IMR-90 (cell line): ENCODE results near the gene CCDC69. TPM values are rescaled to one million over a fixed set of nuclear protein-coding genes. Genes with fewer than 3 reads are reported as not detected.

ENCODE experiments used
- ELK1 ChIP-seq: fragments of 150-350 bp; IDR thresholded peaks from 2 replicates; pipeline ENCODE4 v1.6.1; 2016; ENCODE audit warnings: low read depth, mild to moderate bottlenecking, low read length, moderate library complexity, borderline replicate concordance
- FOS ChIP-seq: fragments of 150-350 bp; IDR thresholded peaks from 2 replicates; pipeline ENCODE4 v1.6.1; 2016; ENCODE audit warnings: low read depth, low read length
- MXI1 ChIP-seq: IDR thresholded peaks from 2 replicates; pipeline ENCODE4 v1.6.1; 2012; ENCODE audit warnings: low read depth, mild to moderate bottlenecking, low read length, moderate library complexity, borderline replicate concordance
- polyA plus RNA-seq, 3 experiments: library from polyadenylated mRNA; depleted of rRNA; stranded (reverse); fragments of >200 nt; gene quantifications; 2 replicates each; pipeline ENCODE4 v1.2.3, GENCODE V29; 2012; ENCODE audit warnings: low replicate concordance in 1 of 3
- total RNA-seq: library from RNA; depleted of rRNA; stranded (reverse); fragments of >200 nt; gene quantifications from 2 replicates; pipeline ENCODE4 v1.2.3, GENCODE V29; 2012

The CCDC69 gene
- total and polyA plus RNA-seq, 2 of the 4 experiments (the other 2 are of a cell fraction): 0.36 to 0.48 TPM

GRCh38 chr5:151157426-151158286, 66.2 kb downstream of the CCDC69 start, which contains the start of gene ANXA6 (continued):
- TF ChIP-seq ELK1: no peak
- TF ChIP-seq FOS: peak; percentile 35; the same call in 1 of the 2 replicates
- peak; percentile 90 for TF ChIP-seq MXI1
